ENCODE data around the gene GNAL.

GNAL gene

GRCh38 chr18:11750171-11750570 is 61.1 kb downstream of the GNAL start:
- TF ChIP-seq WT1 (tag by site-specific recombination; IDR thresholded peaks at IDR 0.05) (no peak), EGR2 (tag by site-specific recombination; IDR thresholded peaks at IDR 0.05; ENCODE audit: low read depth) (0 out of 2 replicates have a peak, but pooled peaks have one; percentile 9)
- Histone ChIP-seq H3K27ac (ENCODE audit: extremely low read depth, low read depth, low read length) (no peak overlapping the region), H3K4me1 (ENCODE audit: control insufficient read depth, insufficient read depth, low read length) (no peaks in the 10 kb centered on the region), H3K4me3 (ENCODE audit: low read depth, low read length) (no peak overlapping the region), H3K9me3 (ENCODE audit: control insufficient read depth, insufficient read depth, low read depth, low read length) (no peaks in the 10 kb centered on the region), H3K36me3 (ENCODE audit: control insufficient read depth in 2 of 2, insufficient read depth in 1 of 2, low read length in 2 of 2) (no peaks in the 10 kb centered on the region)
- CTCF ChIA-PET: interaction anchor here (1.4 to 1.7 kb wide), 2 partner anchors 8 to 17 kb away, joined by 4 to 7 read pairs; no protein-coding TSS in a partner anchor
- POLR2A ChIA-PET: no interaction called here

- Histone ChIP-seq H3K36me3 (ENCODE audit: control insufficient read depth in 2 of 2, insufficient read depth in 1 of 2, low read length in 2 of 2) (no peaks in the 10 kb centered on the region), H3K4me3 (ENCODE audit: low read depth, low read length) (no peak overlapping the region), H3K4me1 (ENCODE audit: control insufficient read depth, insufficient read depth, low read length) (no peaks in the 10 kb centered on the region), H3K9me3 (ENCODE audit: control insufficient read depth, insufficient read depth, low read depth, low read length) (no peaks in the 10 kb centered on the region), H3K27ac (ENCODE audit: extremely low read depth, low read depth, low read length) (no peak overlapping the region)
- TF ChIP-seq ZNF596 (tag by site-specific recombination; IDR thresholded peaks at IDR 0.05) (no peak), HOXC10 (CRISPR knock-in tag; IDR thresholded peaks at IDR 0.05) (no peak), SCRT1 (tag by site-specific recombination; IDR thresholded peaks at IDR 0.05; ENCODE audit: borderline replicate concordance) (no peak), ZNF132 (tag by site-specific recombination; IDR thresholded peaks at IDR 0.05; ENCODE audit: borderline replicate concordance) (no peak), ZNF324 (tag by site-specific recombination; IDR thresholded peaks at IDR 0.05) (no peak), REPIN1 (tag by site-specific recombination; IDR thresholded peaks at IDR 0.05; ENCODE audit: low read depth) (no peak)
- ChIA-PET POLR2A (no interaction called here), CTCF (interaction anchor here (1.4 to 1.7 kb wide), 2 partner anchors 9 to 18 kb away, joined by 4 to 7 read pairs; no protein-coding TSS in a partner anchor)
Observed at GRCh38 chr18:11750581-11751310, 61.7 kb downstream of the GNAL start.

- Histone ChIP-seq H3K9me3 (ENCODE audit: control insufficient read depth, insufficient read depth, low read depth, low read length) (no peaks in the 10 kb centered on the region), H3K4me3 (ENCODE audit: low read depth, low read length) (no peak overlapping the region), H3K27ac (ENCODE audit: extremely low read depth, low read depth, low read length) (no peak overlapping the region), H3K36me3 (ENCODE audit: control insufficient read depth in 2 of 2, insufficient read depth in 1 of 2, low read length in 2 of 2) (no peaks in the 10 kb centered on the region), H3K4me1 (ENCODE audit: control insufficient read depth, insufficient read depth, low read length) (no peaks in the 10 kb centered on the region)
- ChIA-PET CTCF (interaction anchor here (1.7 kb wide), 1 partner anchor 10 kb away, joined by 7 read pairs; no protein-coding TSS in a partner anchor), POLR2A (no interaction called here)
- TF ChIP-seq ZNF416 (tag by site-specific recombination; IDR thresholded peaks at IDR 0.05) (no peak), EGR2 (tag by site-specific recombination; IDR thresholded peaks at IDR 0.05; ENCODE audit: low read depth) (no peak), KLF9 (tag by site-specific recombination; IDR thresholded peaks at IDR 0.05; ENCODE audit: low read depth) (no peak), ZNF214 (tag by site-specific recombination; IDR thresholded peaks at IDR 0.05; ENCODE audit: borderline replicate concordance) (no peak), YY2 (tag by site-specific recombination; IDR thresholded peaks at IDR 0.05) (no peak), ZNF558 (tag by site-specific recombination; IDR thresholded peaks at IDR 0.05) (no peak)
Observed at GRCh38 chr18:11751341-11752115, 62.5 kb downstream of the GNAL start.

GRCh38 chr18:11752116-11752911 is 63.2 kb downstream of the GNAL start:
- Histone ChIP-seq H3K4me1 (ENCODE audit: control insufficient read depth, insufficient read depth, low read length) (no peaks in the 10 kb centered on the region), H3K9me3 (ENCODE audit: control insufficient read depth, insufficient read depth, low read depth, low read length) (no peaks in the 10 kb centered on the region), H3K27ac (ENCODE audit: extremely low read depth, low read depth, low read length) (no peak overlapping the region), H3K4me3 (ENCODE audit: low read depth, low read length) (no peak overlapping the region), H3K36me3 (ENCODE audit: control insufficient read depth in 2 of 2, insufficient read depth in 1 of 2, low read length in 2 of 2) (no peaks in the 10 kb centered on the region)
- CTCF ChIA-PET: interaction anchor here (1.0 kb wide), 1 partner anchor 10 kb away, joined by 3 read pairs; no protein-coding TSS in a partner anchor
- POLR2A ChIA-PET: no interaction called here
- no peak for TF ChIP-seq EGR2 (tag by site-specific recombination; IDR thresholded peaks at IDR 0.05; ENCODE audit: low read depth)
- no peak for TF ChIP-seq ZNF596 (tag by site-specific recombination; IDR thresholded peaks at IDR 0.05)
- TF ChIP-seq ZNF184 (tag by site-specific recombination; IDR thresholded peaks at IDR 0.05): no peak
- TF ChIP-seq ZNF10 (tag by site-specific recombination; IDR thresholded peaks at IDR 0.05): no peak
- TF ChIP-seq ZNF274 (IDR thresholded peaks at IDR 0.05; ENCODE audit: low read length): no peak
- no peak for TF ChIP-seq ZNF274 (tag by site-specific recombination; IDR thresholded peaks at IDR 0.05; ENCODE audit: borderline replicate concordance)
- no peak for TF ChIP-seq ZBTB17 (tag by site-specific recombination; IDR thresholded peaks at IDR 0.05)
- TF ChIP-seq ZNF830 (tag by site-specific recombination; IDR thresholded peaks at IDR 0.05; ENCODE audit: low read depth): no peak
- no peak for TF ChIP-seq ZNF214 (tag by site-specific recombination; IDR thresholded peaks at IDR 0.05; ENCODE audit: borderline replicate concordance)
- TF ChIP-seq ZNF544 (tag by site-specific recombination; IDR thresholded peaks at IDR 0.05): no peak
- no peak for TF ChIP-seq KLF1 (tag by site-specific recombination; IDR thresholded peaks at IDR 0.05)
- no peak for TF ChIP-seq MZF1 (tag by site-specific recombination; IDR thresholded peaks at IDR 0.05; ENCODE audit: borderline replicate concordance)
- no peak for TF ChIP-seq TRIM28 (IDR thresholded peaks at IDR 0.05; ENCODE audit: borderline replicate concordance, low read length)

Measured in HEK293 (cell line).